GM19468 (cell line): Measurements from ENCODE around the gene CACNA2D3.

Experiments
- ATAC-seq: cut with Tn5 transposase; IDR thresholded peaks from one replicate; pipeline ENCODE4 v1.9.1; 2021; ENCODE audit warnings: mild to moderate bottlenecking, moderate library complexity, moderate number of reproducible peaks; ENCODE audit not compliant: unreplicated experiment; ENCODE audit errors: extremely low read depth

Gene CACNA2D3

DNA sequence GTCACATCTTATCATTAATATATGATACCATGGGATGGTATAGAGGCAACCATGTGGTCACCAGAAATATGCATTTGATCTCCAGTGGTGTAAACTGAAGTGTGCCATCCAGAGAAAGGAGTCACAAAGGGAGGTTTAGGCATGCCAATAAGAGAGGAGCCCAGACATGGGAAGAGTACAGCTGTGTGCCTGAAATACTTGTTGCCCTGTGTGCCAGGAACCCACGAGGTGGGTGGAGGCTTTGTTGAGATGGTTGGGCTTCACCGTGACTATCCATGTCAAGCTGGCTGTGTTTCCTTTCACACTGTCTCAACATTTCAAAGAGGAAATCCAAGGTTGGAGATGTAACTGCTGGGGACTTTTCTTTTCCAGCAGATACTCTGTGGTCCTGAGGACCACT lies 43.5 kb downstream of the CACNA2D3 start:
- ATAC-seq: no peak

- no peak for ATAC-seq
Measured at GRCh38 chr3:54167999-54168398, 45.6 kb downstream of the CACNA2D3 start.

DNA sequence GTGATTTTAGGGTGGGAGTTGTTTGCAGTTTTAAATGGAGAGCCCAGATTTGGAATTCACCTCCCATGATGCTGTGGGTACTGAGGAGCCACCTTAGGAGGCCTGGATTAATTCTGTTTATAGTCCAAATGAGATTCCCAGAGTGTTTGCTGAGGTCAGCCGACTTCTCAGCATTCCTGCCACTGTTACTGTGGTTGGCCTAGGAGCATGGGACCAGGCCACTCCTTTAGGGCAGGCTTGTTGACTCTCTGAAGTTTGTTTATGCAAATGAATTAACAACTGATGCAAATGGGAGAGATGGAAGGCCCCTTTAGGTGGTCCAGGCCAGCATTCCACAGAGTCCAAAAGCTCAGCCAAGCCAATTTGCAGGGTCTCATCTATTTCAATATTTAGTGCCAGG lies 46.1 kb downstream of the CACNA2D3 start:
- no peak for ATAC-seq

DNA sequence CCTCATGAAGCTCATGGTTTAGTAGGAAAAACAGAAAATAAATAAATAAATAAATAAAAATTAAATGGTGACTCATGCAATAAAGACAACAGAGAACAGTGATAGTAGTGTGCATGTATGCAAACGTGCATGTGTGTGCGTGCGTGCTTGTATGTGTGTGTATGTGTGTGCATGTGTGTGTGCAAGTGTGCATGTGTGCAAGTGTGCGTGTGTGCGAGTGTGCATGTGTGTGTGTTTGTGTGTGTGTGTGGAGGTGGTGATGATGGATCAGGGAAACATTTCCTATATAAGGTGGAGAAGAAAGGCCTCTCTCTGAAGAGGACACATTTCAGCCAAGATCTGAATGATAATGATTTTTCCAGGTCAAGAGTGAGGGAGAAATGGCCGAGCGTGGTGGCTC lies 47.2 kb downstream of the CACNA2D3 start:
- no peak for ATAC-seq

- no peak for ATAC-seq
Measured at GRCh38 chr3:54171509-54171908, 49.2 kb downstream of the CACNA2D3 start.

DNA sequence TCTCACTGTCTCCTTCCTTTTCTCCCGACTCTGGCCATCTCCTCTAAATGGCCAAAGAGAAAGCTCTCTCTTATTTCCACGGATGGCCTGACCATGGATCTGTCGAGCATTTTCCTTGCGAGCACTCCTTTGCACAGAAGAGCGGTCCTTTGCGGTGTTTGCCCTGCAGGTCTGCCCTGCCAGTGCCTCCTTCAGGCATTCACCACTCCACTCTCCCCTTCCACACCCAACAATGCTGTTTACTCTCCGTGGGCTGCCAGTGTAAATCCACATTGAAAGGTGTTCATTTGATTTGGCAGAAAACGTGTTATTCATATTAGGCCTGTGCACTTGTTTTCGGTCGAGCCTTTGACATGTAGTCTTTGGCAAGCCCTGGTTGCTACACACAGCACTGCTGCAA lies 49.6 kb downstream of the CACNA2D3 start:
- no peak for ATAC-seq

GRCh38 chr3:54173371-54173770 lies 51.0 kb downstream of the CACNA2D3 start:
- no peak for ATAC-seq

DNA sequence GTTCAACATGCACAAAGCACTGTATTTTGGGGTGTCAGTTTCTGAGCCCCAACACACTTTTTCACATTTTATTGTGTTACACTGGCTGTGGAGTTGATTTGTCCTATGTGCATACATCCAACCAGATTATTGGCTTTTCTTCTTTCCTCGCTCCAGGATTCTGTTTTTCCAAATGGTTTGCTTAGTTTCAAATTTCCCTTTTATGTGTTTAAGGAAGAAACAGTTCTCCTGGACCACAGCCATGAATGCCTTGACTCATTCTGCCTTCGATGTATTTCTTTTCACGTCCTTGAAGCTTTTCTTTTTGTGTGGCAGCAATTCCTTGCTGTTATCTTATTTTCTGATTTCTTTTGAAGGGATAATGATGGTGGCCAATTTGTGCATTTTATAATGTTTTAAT lies 53.8 kb downstream of the CACNA2D3 start:
- ATAC-seq: no peak

GRCh38 chr3:54177816-54178215 lies 55.5 kb downstream of the CACNA2D3 start:
- ATAC-seq: no peak

GRCh38 chr3:54178376-54178775 lies 56.0 kb downstream of the CACNA2D3 start:
- no peak for ATAC-seq

DNA sequence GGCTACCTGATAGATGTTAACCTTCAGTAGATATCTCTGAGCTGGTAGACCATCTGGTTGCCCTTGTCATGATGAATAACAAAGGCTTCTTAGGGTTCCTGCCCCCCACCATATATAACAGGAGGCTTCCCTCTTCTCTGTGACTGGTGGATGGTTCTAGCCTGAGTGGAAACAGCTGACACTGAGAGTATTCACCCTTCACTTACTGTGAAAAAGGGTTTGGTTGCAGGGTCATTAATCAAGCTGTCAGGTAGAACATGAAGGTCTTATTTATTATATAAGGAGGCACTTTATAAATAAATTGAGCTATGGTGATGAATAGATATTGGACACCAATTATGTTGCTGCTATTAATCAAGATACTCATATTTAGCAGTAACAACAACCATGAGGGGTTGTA lies 58.6 kb downstream of the CACNA2D3 start:
- no peak for ATAC-seq

GRCh38 chr3:54182242-54182641 lies 59.9 kb downstream of the CACNA2D3 start:
- ATAC-seq: no peak

DNA sequence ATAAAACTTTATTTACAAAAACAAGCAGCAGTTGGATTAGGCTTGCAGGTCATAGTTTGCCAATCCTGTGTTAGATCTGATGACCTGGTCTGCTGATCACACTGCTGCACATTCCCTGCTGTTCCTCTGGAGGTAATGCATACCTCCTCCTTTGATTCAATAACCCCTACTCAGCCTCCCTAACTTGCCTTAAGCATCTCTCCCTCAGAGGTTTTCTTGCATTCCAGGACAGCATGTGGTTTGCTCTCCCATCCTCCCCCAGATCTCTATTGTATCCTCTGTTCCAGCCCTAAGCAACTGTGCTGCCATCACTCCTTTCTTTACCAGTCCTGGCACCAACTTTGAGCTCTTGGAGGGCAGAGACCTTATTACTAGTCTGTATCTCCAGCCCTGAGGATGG lies 63.4 kb downstream of the CACNA2D3 start:
- no peak for ATAC-seq

GRCh38 chr3:54188176-54188791 lies 65.9 kb downstream of the CACNA2D3 start:
- ATAC-seq: no peak

DNA sequence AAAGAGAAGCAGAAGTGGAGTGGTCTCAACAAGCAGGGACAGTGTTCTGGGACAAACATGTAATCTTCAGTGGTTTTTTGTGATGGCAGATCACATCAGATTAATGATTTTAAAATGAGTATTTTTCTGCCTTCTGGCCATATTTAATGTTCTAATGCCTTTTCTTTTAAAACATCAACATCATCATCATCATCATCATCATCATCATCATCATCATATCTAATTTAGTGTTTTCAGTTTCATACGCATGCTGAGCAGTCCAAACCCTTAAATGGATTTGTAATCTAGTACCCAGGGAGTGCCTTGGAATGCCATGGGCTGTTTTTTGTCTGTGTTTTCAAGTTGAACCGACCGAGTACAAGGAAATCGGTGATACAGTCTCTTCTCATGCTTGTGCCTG lies 68.9 kb downstream of the CACNA2D3 start:
- no peak for ATAC-seq

DNA sequence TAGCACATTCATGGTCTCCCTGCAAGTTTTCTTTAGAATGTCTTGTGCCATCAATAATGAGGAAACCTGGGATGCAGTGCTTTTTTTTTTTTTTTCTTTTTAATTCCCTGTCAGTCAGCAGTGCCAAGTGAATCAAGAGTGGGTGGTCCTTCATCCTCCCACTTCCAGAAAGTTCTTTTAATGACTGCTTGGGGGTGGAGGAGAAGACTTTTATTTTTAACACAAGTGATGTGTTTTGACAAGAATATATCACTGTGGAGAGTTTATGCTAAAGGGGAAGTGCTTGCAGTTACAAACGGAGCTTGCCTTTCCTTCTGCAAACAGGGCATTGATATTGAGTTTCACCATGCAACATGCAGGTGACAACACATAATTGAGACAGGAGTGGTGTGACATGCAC lies 69.7 kb downstream of the CACNA2D3 start:
- no peak for ATAC-seq

DNA sequence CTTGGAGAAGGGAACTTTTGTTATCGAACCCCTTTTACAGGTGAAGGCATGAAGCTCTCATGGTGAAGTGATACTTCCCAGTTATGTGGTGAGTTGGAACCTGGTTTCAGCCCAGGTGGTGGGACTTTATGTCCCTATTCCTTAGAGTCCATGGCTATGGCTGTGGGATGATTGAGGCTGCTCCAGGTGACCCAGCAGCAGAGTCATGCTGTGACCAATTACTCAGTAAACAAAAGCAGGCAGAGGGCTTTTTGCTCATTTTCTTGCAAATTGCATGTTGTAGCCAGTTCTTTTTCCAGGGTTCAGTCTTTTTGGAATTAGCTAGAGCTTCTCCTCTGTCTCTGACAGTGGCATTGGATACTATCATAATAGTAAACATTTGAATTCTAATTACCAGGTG lies 70.7 kb downstream of the CACNA2D3 start:
- no peak for ATAC-seq

DNA sequence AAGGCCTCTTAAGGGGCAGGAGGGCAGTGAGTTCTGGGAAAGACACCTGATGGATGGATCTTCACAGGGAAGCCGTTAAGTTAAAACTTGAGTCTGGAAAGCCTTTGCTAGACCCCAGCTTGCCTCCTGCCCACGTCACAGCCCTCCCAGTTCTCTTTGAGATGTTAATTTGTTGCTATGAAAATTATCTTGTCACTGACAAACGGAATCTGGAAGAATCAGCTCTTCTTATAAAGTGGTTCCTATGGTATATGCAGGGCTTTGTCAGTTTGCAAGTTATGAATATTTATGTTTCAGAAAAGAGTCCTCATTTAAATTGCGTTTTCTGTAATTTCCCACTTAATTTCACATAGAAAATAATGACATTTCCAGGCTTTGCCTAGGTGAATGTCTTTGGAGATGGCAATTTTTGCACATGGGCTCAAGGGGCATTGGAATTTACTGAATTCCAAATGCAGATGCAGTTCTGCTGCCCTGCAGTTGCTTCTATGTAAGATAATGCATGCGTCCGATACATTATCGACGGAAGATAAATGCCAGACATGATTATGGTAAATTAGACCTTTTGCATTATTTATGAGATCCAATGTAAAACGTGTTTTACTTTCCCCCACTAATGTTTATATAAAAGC lies 74.1 kb downstream of the CACNA2D3 start:
- ATAC-seq: no peak

DNA sequence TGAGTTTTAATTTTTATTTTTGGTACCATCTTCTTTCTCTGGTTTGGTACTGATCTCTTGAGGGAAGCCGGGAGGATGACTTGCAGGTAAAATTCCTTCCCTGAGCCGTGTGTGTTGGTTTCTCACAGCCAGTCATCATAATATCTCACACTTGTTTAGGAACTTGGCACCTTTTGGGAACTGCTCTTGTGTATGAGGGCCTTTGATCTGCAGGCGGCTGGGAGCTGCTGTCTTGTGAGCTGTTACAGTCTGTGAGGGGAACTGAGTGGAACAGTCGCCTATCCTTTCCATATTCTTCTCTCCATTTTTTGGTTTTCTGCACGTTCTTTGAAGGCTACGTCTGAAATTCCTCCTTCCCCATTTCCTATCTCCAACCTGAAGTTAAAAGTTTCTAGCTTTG lies 75.2 kb downstream of the CACNA2D3 start:
- no peak for ATAC-seq

DNA sequence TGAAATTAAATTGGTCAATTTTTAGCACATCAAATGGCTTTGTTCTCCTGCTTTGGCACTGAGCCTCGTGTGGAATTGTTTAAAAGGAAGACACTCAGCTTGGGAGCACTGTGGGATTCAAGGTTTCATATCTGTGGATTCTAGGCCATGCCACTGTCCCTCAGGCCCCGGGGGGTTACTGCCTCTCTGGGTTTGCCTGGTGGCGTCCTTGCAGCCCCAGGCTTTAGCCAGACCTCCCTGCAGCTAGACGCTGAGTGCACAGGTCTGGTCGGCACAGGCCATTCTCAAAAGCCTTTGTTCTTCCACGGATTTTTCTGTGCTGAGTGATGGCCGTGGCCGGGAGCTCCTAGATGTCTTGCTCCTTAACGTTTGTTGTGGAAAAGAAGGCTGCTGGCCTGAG lies 76.2 kb downstream of the CACNA2D3 start:
- ATAC-seq: no peak

DNA sequence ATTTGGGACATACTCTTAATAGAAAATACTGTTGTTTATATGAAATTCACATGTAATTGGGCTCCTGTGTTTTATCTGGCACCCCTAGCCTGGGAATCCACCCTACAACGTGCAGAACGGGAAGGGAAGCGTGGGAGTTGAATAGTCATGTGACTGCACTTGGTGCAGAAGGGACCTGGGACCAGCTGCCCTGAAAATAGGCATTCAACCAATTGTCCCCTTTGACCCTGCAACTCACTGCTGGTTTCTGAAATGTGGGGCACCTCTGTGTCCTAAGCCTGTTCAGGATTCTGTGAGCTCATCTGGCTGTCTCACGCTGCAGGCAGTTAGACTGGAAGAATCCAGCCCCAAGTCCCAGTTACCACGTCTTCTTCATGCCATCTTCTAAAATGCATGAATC lies 79.7 kb downstream of the CACNA2D3 start:
- no peak for ATAC-seq

- no peak for ATAC-seq
Measured at GRCh38 chr3:54202651-54203248, 80.4 kb downstream of the CACNA2D3 start.
